AG08396 (cell line): ENCODE results near the gene TBC1D16.

Experiments
- DNase-seq: peaks from one replicate; pipeline ENCODE4 v3.0.0; 2012; ENCODE audit warnings: low spot score, mixed read lengths

Gene TBC1D16

DNA sequence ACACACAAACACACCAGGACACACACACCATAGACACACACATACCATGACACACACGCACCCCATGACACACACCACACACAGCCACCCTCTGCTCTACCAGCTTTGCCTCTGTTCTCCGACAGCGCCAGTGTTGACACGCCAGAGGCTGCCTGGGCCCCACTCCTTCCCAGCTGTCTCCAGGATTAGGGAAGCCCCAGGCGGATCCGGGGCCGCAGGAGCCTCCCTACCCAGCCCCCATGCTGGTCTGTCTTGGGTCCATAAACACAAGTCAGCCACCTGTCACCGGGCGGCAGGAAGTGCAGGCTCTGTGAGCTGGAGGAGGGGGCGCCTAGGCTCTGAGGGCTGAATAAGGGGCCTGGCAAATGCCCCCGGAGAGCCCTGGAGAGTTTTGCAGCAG is 10.5 kb downstream of the TBC1D16 start:
- DNase-seq: no peak

DNA sequence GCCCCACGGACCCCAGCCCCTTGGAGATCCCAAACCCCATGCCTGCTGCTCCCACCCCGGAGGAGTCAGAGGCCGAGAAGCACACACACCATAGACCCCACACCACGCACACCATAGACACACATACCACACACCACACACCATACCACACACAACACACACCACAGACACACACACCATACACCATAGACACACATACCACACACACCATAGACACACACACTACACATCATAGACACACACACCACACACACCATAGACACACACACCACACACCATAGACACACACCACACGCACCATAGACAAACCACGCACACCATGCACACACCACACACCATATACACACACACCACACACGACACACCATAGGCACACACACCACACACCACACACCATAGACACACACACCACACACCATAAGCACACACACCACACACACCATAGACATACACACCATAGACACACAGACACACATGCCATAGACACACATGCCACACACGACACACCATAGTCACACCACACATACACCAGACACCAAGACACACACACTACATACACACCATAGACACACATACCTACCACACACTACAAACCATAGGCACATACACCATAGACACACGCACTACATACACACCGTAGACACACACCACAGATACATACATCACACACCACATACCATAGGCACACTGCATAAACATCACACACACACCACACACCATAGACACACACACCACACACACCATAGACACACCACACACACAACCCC is 11.3 kb downstream of the TBC1D16 start:
- no peak for DNase-seq

DNA sequence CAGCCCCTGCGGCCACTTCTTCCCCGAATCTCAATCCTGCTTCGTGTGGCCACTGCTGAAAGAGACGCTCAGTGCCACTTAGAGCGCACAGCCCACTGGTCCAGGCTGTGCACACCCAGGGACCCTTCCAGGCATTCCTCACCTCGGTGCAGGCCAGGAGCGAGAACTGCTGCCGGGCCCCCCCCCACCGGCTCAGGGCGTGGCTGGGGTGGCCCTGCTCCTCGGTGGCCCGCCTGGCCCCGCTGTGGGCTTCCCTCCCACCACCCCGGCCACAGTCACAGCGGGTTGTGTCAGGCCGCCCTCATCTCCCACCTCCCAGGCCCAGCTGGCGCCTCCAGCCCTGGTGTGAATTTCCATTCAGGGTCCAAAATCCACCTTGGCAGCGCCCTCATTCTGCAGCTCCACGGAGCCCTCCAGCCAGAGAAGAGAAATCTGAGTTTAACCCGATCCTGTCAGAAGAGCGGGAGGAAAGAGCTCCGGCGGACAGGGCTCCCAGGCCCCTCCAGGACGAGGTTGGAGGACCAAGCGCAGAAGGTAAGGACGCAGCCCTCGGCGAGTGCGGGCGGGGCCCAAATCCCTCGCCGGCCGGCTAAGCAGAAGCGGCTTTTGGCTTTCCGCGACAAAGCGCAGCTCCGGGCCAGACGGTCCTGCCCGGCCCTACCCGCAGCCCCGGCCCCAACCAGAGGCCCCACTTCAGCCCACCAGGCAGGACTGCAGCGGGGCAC is 12.0 kb downstream of the TBC1D16 start:
- peak; percentile 44 for DNase-seq

DNA sequence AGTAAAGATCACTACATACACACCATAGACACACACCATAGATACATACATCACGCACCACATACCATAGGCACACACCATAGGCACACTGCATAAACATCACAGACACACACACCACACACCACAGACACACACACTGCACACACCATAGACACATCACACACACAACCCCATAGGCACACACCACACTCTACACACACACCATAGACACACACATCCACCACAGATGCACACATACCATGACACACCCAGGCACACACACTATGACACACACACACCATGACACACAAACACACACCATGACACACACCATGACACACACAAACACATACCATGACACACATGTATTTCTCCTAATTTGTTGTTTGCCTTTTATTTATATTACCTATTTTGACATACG is 14.1 kb downstream of the TBC1D16 start:
- no peak for DNase-seq

DNA sequence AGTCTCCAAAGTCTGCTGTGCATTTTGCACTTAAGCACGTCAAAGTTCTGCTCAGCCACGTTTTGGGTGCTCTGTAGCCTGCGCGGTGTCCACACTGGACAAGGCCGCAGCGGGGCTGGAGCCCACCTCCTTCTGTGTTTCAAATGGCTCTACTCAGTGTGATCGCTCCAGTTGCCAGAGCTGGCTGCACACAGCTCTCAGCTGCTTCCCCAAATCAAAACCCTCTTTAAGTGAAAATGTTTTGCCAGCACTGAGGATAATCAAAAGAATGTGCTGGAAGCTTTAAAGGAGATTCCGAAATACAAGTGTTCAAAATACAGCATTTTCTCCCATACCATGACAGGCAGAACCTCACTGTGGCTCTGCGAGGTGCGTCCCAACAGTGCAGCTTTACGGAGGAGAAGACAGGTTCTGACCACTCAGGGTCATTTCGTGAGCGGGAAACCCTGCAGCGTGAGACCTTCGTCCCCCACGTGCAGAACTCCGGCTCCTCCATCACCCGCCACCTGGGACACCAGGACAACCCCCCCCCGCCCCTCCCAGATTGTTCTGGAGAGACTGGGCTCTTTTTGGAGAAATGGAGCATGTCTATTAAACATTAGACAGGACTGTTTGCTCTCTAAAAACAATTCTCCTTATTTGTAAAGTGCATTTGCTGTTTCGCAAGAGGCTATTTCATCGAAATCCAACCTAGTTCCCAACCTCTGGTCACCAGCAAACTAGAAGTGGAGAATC is 16.6 kb downstream of the TBC1D16 start:
- DNase-seq: no peak

DNA sequence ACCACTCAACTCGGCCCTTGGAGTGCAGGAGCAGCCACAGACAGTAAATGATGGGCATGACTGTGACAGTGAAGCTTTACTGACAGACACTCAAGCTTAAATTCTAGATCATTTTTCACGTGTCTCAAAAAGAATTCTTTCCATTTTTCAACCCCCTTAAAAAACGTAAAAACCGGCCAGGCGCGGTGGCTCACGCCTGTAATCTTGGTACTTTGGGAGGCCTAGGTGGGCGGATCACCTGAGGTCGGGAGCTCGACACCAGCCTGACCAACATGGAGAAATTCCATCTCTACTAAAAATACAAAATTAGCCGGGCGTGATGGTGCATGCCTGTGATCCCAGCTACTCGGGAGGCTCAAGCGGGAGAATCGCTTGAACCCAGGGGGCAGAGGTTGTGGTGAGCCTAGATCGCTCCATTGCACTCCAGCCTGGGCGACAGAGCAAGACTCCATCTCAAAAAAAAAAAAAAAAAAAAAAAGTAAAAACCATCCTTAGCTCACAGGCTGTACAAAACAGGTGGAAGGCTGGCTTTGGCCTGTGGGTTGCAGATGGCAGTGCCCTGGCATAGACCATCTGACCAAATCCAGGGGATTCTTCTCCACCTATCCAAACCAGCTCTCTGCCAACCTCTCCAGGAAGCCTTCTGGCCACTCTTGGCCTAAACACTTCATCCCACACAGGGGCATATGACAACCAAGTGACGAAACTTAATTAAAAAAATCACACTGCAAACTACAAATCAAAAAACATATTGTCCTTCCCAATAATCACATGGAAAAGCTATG is 18.3 kb downstream of the TBC1D16 start:
- DNase-seq: no peak

DNA sequence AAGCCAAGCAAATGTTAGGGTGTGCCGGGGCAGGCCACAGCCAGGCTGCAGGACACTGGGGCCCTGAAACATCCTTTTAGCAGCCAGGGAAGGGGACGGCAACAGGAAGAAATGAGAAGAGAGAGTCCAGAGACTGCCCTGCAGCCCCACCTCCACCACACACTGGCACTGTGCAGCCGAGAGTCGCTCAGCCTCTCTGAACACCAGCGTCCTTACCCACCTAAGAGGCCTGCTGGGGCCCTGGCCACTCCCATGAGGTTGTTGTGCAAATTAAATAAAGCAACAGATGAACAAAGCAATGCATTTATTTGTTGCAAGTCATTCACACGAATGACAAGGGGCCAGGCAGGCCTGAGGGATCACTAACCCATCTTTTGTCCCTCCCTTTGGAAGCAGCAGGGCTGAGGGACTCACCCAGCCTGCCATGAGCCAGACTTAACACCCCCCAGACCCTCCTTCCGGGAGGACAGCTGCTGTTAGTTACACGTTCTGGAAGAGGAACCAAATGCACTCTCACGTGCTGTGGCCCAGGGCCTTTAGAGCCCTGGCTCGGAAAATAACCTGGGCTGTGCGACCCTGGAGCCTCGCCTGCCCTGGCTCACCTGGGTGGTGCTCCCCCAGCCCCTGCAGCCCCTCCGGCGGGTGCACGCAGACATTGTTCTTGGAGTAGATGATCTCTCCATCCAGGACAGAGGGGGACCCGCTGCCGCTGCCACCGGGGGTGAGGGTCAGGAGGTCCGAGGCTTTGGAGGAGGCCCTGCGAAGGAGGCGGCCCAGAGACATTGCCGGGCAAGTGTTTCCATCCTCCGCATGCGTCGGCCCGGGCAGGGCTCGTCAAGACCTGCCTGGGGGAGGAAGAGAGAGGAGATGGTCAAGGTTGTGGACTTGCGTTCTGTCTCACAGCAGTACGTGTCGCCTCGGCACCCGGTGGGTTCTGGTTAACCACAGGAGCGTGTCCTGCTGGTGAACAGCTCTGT is 22.6 kb downstream of the TBC1D16 start:
- no peak for DNase-seq

DNA sequence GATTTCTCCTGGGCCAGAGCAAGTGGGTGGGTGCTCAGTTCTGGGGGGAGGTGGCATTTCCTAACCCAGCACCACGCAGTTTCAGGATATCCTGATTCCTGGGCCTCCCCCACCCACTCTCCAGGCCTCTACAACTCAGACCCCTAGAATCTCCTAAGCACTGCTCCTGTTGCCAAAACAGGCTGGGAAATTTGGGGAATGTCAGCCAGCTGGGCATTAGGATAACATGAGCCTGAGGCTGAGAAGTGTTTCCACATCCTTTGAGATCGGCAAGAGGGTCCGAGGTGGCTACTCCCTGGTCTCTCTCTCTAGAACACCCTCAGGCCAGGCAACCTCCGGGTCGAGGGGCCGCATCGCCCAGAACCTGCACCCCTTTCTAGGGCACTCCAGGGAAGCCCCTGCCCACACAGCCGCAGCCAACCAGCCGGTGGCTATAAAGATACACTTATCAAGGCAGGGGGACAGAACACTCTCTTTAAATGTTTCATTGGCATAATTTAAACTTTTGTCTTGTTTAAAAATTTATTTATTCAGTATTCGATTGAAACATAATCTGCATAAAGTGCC is 23.6 kb downstream of the TBC1D16 start:
- no peak for DNase-seq

DNA sequence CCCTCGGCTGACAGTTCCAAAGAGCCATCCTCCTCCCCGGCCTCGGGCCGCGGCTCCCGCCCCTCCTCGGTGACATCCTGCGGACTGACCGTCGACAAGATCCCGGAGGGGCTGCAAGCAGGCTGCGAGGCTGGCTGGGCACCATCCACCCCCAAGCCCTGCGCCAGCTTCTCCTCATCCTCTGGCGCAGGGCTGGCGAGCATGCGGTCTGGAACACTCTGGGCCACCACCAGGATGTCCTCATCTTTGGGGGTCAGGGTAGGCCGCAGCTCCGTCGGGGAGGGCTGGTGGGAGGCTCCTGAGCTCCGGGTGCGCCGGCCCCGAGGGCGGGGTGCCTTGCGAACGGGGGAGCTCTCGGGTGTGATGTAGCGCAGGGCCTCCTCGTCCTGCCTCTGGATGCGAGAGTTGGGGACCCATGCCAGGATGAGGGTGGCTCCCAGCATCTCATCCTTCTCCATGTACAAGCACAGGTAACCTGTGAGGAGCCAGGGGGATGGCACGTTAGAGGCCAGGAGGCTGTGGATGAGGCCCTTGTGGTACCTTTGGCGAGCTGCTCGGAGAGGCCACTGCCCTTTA is 25.3 kb downstream of the TBC1D16 start:
- DNase-seq: no peak

DNA sequence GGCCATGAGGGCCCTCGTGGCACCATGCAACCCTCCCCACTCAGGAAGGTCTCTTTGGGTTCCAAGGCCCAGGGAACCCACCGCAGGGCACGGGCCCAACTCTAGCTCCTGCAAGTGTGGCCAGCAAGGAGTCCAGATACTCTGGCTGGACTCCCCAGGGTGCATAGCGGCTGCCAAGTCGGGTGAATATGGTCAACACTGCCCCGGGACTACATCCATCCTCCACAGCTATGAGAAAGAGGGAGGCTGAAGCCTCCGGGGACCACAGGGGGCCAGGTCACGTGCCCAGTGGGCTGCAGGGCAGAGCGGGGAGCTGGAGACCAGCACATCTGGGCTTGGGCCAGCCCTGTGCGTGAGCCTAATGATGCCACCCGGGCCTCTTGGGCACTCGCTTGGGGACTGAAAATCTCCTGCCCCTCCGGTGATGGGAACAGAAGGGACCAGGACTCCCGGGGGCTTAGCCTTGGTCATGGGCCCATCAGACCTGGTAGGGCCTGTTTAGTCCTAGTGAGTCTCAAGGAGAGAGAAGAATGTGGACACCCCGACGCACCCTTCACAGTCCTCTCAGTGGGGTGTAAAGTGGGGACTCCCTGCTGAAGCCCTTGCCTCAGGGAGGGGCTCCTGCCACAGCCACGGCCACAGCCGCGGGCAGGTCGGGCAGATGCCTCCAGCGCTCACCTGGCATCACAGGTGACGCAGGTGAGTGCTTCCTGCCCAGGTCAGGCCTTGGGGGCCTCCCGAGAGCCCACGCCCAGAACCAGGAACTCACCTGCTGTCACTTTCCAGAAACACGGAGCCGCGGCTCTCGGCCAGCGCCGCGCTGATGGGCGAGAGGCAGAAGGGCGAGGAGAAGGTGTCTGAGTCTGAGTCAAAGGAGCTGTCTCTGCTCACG is 26.0 kb downstream of the TBC1D16 start:
- DNase-seq: no peak

DNA sequence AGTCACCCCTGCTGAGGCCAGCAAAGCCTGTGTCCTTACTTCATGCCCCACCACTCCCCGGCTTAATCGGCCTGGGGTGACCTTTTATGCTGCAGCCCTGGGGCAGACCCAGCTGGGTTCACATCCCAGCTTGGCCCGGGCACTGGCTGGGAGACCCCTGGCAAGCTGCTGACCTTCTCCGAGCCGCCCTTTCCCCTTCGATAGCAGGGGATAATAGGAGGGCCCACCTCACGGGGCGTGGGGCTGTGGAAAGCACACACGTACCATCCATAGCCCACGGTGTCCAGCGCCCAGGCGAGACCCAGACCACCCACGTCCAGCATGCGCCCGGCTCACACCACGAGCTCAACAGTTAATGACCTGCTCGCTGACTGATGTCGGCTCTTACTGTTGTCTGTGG is 26.8 kb downstream of the TBC1D16 start:
- no peak for DNase-seq

DNA sequence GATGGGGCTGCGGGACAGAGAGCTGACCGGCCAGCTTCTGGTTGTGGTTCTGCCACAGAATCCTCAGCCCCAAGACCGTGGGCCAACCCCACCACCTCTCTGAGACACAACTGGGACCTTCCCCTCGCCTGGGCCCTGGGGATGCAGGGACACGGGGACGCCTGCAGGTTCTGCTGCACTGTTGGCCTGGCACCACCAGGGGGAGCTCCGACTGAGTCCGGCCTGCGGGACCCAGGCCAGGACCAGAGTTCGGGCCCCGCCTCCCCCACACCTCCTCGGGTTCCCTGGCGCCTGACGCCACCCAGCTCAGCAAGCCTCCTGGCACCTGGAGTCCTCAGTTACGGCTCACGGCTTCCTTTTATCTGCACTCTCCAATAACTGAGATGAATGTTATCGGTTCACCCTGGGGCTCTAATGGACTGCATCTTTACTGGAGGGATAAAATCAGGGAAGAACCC is 27.3 kb downstream of the TBC1D16 start:
- peak; percentile 95 for DNase-seq

DNA sequence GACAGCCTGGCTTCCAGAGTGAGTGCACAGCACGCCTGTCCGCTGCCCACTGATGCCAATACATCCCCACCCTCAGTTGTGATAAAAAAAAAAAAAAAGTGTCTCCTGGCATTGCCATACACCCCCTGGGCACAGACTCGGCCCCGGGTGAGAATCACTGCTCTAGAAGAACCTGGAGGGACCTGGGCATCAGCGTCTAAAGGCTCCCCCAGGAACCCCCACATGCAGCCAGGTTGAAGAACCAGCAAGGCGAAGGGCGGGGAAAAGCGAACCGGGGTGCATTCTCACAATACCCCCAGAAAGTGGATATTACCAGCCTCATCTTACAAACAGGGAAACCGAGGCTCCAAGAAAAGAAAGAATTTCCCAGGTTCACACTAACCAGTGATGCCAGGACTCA is 27.7 kb downstream of the TBC1D16 start:
- DNase-seq: no peak

DNA sequence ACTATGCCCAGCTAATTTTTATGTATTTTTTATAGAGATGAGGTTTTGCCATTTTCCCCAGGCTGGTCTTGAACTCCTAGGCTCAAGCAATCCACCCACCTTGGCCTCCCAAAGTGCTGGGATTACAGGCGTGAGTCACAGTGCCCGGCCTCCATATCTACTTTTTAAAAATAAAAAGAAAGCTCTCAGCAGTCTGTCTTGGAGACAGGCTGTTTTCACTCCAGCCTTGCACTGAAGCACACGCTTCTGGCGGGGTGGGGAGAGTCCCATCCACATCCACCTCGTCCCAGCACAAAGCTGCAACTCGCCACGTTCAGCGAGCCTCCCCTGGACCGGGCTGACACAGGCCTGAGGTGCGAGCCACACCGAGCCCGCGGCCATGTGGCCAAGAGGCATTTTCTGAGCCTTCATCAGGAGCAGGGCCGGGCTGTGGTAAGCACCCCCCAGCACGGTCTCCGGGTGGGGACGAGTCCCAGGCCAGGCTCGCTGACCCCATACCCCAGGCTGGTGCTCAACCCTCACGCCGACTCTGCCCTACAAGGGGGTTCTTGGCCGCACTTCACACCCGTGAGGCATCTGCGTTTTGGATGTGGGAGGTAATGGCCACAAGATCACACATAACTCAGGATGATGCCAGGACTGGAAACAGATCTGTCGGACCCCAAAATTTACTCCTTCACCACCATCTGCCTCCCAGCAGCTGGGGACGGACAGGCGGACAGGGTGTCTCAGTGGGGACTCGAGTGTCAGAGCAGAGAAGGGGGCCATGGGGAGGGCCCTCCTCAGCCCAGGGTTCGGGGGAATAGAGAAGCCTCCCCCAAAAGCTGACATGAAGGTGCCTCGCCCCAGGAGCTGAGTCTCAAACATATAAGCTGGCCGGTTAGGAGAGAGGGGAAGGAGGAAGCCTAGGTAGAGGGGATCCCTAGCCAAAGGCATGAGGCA is 28.6 kb downstream of the TBC1D16 start:
- no peak for DNase-seq

DNA sequence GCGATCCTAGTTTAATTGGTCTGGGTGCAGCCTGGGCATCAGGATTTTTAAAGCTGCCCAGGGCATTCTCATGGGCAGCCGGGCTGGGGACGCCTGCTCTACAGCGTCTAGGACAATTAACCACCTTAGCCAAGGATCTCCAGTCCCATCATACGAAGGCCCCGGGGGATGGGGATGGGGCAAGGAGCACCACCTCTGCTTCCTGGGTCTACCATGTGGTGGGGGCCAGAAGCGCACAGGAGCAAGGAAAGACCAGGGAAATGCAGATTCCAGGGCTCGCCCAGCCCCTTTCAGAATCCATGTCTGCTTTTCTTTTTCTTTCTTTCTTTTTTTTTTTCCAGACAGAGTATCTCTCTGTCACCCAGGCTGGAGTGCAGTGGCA is 29.3 kb downstream of the TBC1D16 start:
- DNase-seq: no peak

DNA sequence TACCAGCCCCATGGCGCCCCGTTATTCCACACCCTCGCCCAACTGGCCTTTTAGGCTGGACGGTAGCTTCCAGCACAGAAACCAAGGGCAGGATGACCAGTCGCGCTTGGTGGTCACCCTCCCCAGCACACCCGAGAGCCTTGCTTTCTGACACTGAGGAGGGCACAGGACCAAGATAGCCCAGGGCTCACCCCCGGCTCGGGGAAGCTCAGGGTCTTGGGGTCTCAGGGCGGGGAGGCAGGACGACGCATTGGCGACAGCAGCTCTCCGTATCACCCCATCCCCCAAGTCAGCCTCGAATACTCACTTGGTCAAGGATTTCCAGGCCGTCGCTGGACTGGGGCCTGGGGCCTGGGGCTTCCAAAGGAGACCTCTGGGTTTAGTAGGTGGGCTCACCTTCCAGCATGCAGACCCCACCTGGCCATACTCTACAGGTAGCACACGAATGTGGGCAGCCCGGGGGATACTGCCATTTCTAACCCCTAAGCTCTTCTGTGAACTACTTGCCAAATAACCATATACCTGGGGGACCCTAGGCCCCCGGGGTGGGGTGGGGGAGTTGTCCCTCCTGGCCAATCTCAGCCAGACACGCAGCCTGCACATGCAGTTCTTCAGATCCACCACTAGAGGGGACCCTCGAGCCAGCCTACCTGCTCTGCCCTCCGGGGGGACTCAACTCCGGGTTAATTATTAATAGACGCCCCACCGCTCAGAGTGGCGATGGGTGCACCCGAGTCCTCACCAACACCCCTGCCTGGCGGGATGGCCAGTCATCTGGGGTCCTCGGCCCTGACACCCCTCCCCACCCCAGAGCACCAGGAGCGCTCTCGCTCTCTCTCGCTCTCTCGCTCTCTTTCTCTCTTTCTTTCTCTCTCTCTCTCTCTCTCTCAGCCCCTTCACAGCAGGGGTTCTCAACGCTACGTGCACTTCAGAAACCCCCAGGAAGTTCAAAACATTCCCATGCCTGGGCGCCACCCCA is 30.0 kb downstream of the TBC1D16 start:
- DNase-seq: peak; percentile 92

DNA sequence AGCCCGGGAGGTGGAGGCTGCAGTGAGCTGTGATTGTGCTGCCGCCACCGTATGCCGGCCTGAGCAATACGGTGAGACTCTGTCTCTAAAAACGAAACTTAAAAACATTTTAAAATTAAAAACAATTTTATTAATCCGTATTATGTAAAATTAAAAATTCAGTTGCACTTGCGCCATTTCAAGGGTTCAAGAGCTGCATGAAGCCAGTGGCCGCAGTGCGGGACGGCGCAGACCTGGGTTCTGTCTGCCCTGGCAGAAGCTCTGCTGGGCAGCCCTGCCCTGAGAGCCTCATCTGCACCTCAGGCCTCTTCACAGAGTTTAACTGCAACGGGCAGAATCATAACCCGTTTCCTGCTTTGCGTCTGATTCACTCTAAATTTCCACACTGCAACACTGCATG is 31.7 kb downstream of the TBC1D16 start:
- DNase-seq: no peak
